ENCODE measurements around the gene SLC35A3.

SLC35A3 gene

GRCh38 chr1:100036718-100037655 is 67.2 kb downstream of the SLC35A3 start:
- 0 out of 2 replicates have a peak, but pooled peaks cover 4% of the 10 kb centered on the region for H3F3A ChIP-seq (ENCODE audit: low read depth)
- TF ChIP-seq CTCF (conservative IDR thresholded peaks at IDR 0.05; ENCODE audit: low read length) (no peak), EZH2phosphoT487 (IDR thresholded peaks at IDR 0.05; ENCODE audit: borderline replicate concordance) (no peak)
- H2AFZ ChIP-seq (ENCODE audit: low read length), result peak overlapping the region; percentile 98
- H3K36me3 ChIP-seq (ENCODE audit: insufficient read depth, low read length), result no peaks in the 10 kb centered on the region
- H4K20me1 ChIP-seq (ENCODE audit: insufficient read depth, low read length, poor library complexity, severe bottlenecking), result peaks cover 33% of the 10 kb centered on the region
- H3K79me2 ChIP-seq (ENCODE audit: insufficient read depth, low read length), result peaks cover 63% of the 10 kb centered on the region
- peak overlapping the region; percentile 99 for H3K4me2 ChIP-seq (ENCODE audit: low read depth, low read length, poor library complexity, severe bottlenecking)
- H3K27me3 ChIP-seq (ENCODE audit: insufficient read depth, low read length, poor library complexity, severe bottlenecking), result no peaks in the 10 kb centered on the region
- H3K9me2 ChIP-seq (replicated peaks; ENCODE audit: low read depth, low read length), result no peaks in the 10 kb centered on the region
- H3K9ac ChIP-seq (ENCODE audit: low read depth, low read length, poor library complexity, severe bottlenecking), result peak overlapping the region; percentile 97
- H3K4me3 ChIP-seq (ENCODE audit: low read length, poor library complexity, severe bottlenecking), result peak overlapping the region; percentile 100
- H3K4me1 ChIP-seq (ENCODE audit: insufficient read depth, low read length, poor library complexity, severe bottlenecking), result peaks cover 43% of the 10 kb centered on the region
- no peaks in the 10 kb centered on the region for H3K9me3 ChIP-seq (ENCODE audit: insufficient read depth, low read depth, low read length)

- Histone ChIP-seq H3K9me3 (ENCODE audit: insufficient read depth, low read depth, low read length) (no peaks in the 10 kb centered on the region), H3K9ac (ENCODE audit: low read depth, low read length, poor library complexity, severe bottlenecking) (peak overlapping the region; percentile 97), H3K79me2 (ENCODE audit: insufficient read depth, low read length) (peaks cover 69% of the 10 kb centered on the region), H3K9me2 (replicated peaks; ENCODE audit: low read depth, low read length) (no peaks in the 10 kb centered on the region), H2AFZ (ENCODE audit: low read length) (peak overlapping the region; percentile 98), H4K20me1 (ENCODE audit: insufficient read depth, low read length, poor library complexity, severe bottlenecking) (peaks cover 39% of the 10 kb centered on the region), H3K4me1 (ENCODE audit: insufficient read depth, low read length, poor library complexity, severe bottlenecking) (peaks cover 49% of the 10 kb centered on the region), H3F3A (ENCODE audit: low read depth) (0 out of 2 replicates have a peak, but pooled peaks cover 4% of the 10 kb centered on the region), H3K4me2 (ENCODE audit: low read depth, low read length, poor library complexity, severe bottlenecking) (peak overlapping the region; percentile 99), H3K4me3 (ENCODE audit: low read length, poor library complexity, severe bottlenecking) (peak overlapping the region; percentile 100), H3K36me3 (ENCODE audit: insufficient read depth, low read length) (no peaks in the 10 kb centered on the region), H3K27me3 (ENCODE audit: insufficient read depth, low read length, poor library complexity, severe bottlenecking) (no peaks in the 10 kb centered on the region)
- TF ChIP-seq CTCF (conservative IDR thresholded peaks at IDR 0.05; ENCODE audit: low read length) (no peak), EZH2phosphoT487 (IDR thresholded peaks at IDR 0.05; ENCODE audit: borderline replicate concordance) (no peak)
These were observed 67.8 kb downstream of the SLC35A3 start for GRCh38 chr1:100037656-100037926.

- Histone ChIP-seq H3K4me2 (ENCODE audit: low read depth, low read length, poor library complexity, severe bottlenecking) (peak overlapping the region; percentile 99), H3K9me3 (ENCODE audit: insufficient read depth, low read depth, low read length) (no peaks in the 10 kb centered on the region), H2AFZ (ENCODE audit: low read length) (peak overlapping the region; percentile 98), H3K4me3 (ENCODE audit: low read length, poor library complexity, severe bottlenecking) (peak overlapping the region; percentile 100), H4K20me1 (ENCODE audit: insufficient read depth, low read length, poor library complexity, severe bottlenecking) (peaks cover 44% of the 10 kb centered on the region), H3K27me3 (ENCODE audit: insufficient read depth, low read length, poor library complexity, severe bottlenecking) (no peaks in the 10 kb centered on the region), H3K4me1 (ENCODE audit: insufficient read depth, low read length, poor library complexity, severe bottlenecking) (peaks cover 54% of the 10 kb centered on the region), H3K9ac (ENCODE audit: low read depth, low read length, poor library complexity, severe bottlenecking) (peak overlapping the region; percentile 97), H3K36me3 (ENCODE audit: insufficient read depth, low read length) (no peaks in the 10 kb centered on the region), H3F3A (ENCODE audit: low read depth) (0 out of 2 replicates have a peak, but pooled peaks cover 4% of the 10 kb centered on the region), H3K79me2 (ENCODE audit: insufficient read depth, low read length) (peaks cover 74% of the 10 kb centered on the region), H3K9me2 (replicated peaks; ENCODE audit: low read depth, low read length) (no peaks in the 10 kb centered on the region)
- TF ChIP-seq EZH2phosphoT487 (IDR thresholded peaks at IDR 0.05; ENCODE audit: borderline replicate concordance) (no peak), CTCF (conservative IDR thresholded peaks at IDR 0.05; ENCODE audit: low read length) (no peak)
These were observed 68.3 kb downstream of the SLC35A3 start for GRCh38 chr1:100037927-100038659.
